Uterus (tissue), 2 donors: ENCODE measurements around the gene FCN1.

Experiments used
- CTCF ChIP-seq, 4 experiments: fragments of 200-600 bp in 2 of 4; fragments of 450-650 bp in 2 of 4; sonication (generic) in 2 of 4; IDR thresholded peaks; one replicate each; pipeline ENCODE4 v1.5.1; 2016 to 2019; ENCODE audit warnings: antibody characterized with exemption in 4 of 4, mild to moderate bottlenecking in 2 of 4, moderate library complexity in 1 of 4
- POLR2A ChIP-seq, 2 donors: fragments of 450-650 bp; IDR thresholded peaks; one replicate each; pipeline ENCODE4 v1.6.1; 2016; ENCODE audit warnings: antibody characterized with exemption in 2 of 2, mild to moderate bottlenecking in 1 of 2, moderate library complexity in 1 of 2

- TF ChIP-seq CTCF (IDR thresholded peaks at IDR 0.05): no peak
- TF ChIP-seq POLR2A (IDR thresholded peaks at IDR 0.05): no peak
These were observed 18.5 kb downstream of the FCN1 start for GRCh38 chr9:134899168-134899567.
